DMS153 (cell line): ENCODE data around the gene CPT2.
"Not testable (repeated sequence)": the region's sequence is repeated elsewhere in the genome, so short reads cannot be mapped to it uniquely, and the experiment has no call there.

ENCODE experiments used
- DNase-seq: peaks from one replicate; lab custom pipeline; 2025; lab: John Stamatoyannopoulos, UW

Gene CPT2

GRCh38 chr1:53182716-53183094, 13.9 kb upstream of the CPT2 start:
- no peak for DNase-seq

DNA sequence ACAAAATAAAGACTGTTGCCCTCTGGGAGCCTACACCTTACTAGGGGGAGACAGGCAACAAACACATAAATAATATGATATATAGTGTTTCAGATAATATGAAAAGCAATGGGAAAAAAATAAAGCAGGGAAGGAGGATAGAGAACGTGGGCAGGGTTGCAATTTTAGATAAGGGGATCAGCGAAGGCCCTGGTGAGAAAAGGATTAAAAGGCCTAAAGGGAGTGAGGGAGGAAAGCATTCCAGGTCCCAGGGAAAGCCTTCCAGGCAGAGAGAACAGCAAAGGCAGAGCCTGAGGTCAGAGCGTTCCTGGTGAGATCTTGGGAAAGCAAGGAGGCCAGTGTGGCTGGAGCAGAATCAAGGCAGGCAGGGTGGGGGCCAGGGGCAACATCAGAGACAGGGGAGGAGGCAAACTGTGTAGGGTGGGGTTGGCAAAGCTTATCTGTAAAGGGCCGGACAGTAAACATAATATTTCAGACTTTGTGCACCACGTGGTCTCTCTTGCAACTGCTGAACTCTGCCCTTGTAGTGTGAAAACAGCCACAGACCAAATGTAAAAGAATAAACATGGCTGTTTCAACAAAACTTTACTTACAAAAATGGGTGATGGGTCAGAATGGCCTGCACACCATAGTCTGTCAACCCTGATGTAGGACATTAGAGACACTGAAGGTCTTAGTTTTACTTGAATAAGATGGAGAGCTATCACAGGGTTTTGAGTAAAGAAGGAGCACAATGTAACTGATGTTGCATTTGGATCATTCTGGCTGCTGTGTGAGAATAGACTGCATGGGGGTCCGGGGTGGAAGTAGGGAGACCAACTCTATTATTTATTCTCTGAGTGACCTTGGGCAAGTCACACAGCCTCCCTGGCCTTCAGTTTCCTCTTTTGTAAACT, 13.3 kb upstream of the CPT2 start:
- DNase-seq: no peak

- DNase-seq: not testable (repeated sequence)
Observed at GRCh38 chr1:53185955-53186297, 10.7 kb upstream of the CPT2 start.

- DNase-seq: no peak
Observed at GRCh38 chr1:53186533-53186932, 10.1 kb upstream of the CPT2 start.

DNA sequence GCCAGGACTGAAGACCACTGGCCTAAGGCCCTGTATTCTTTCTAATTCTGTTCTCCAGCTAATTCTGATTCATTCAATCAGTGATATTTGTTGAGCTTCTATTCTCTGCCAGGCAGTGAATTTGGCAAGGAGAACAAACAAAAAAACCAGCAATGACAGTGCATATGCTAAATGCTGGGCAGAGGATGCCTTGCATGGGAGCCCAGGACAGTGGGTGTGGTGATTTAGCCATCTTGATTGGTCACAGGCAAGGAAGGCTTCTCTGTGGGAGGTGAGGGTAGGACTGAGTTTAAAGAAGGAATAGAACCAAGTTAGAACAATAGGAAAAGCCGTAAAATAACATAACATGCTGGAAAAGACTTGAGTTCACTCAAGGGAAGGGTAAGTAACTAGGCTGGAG, 9.2 kb upstream of the CPT2 start:
- no peak for DNase-seq

DNA sequence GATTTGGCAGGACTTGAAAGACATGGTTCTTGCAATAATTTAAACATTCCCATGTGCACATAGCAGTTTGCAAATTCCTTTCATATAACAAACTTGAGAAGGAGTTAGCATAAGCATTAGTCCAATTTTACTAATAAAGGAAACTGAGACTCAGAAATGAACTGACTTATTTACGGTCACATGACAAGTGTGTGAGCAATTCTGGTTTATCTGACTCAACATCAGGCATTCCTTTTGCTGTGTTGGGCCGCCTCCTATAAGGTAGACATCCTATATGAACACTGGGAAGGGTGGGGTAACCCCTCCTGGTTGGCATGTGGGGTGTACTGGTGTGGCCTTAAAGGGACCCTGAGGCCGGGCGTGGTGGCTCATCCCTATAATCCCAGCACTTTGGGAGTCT, 8.5 kb upstream of the CPT2 start:
- DNase-seq: no peak

DNA sequence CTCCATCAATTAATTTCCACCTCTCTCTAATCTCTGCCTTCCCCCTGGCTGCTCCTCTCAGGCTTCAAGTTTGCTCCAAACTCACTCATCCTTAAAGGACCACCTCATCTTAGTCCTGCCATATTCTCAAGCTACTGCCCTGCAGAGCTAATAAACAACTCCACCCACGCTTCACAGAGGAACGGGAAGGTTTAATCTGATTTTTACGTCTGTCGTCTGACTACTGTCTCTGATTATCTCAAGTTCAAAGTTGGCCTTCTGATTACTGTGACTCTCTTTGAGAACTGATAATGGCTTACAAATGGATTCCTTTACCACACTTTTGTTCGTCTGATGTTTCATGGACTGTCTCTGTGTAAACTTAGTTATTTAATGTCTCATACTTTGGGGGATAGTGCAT, 7.6 kb upstream of the CPT2 start:
- no peak for DNase-seq

GRCh38 chr1:53190210-53190611, 6.4 kb upstream of the CPT2 start:
- no peak for DNase-seq

GRCh38 chr1:53195246-53196016, 1.2 kb upstream of the CPT2 start:
- DNase-seq: no peak

DNA sequence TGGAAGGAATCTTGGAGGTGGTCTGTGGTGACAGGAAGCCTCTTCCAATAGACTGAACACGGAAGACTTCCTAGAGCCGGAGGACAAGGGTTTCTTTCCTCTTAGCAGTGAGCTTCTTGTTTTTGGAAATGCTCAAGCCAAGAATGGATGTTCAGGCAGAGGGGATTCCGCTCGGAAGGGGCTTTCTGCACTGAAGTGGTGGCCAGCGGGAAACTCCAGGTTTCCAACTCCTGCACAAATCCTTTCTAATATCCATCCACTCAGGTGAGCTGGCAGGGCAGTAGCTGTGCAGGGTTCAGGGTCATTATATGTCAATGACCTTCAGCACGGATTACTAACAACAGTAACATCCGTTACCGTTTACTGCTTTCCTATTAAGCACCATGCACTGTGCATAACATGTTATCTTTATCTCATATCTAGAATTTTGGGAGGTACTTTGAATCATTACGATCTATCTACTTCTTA, 573 bp upstream of the CPT2 start:
- DNase-seq: no peak

DNA sequence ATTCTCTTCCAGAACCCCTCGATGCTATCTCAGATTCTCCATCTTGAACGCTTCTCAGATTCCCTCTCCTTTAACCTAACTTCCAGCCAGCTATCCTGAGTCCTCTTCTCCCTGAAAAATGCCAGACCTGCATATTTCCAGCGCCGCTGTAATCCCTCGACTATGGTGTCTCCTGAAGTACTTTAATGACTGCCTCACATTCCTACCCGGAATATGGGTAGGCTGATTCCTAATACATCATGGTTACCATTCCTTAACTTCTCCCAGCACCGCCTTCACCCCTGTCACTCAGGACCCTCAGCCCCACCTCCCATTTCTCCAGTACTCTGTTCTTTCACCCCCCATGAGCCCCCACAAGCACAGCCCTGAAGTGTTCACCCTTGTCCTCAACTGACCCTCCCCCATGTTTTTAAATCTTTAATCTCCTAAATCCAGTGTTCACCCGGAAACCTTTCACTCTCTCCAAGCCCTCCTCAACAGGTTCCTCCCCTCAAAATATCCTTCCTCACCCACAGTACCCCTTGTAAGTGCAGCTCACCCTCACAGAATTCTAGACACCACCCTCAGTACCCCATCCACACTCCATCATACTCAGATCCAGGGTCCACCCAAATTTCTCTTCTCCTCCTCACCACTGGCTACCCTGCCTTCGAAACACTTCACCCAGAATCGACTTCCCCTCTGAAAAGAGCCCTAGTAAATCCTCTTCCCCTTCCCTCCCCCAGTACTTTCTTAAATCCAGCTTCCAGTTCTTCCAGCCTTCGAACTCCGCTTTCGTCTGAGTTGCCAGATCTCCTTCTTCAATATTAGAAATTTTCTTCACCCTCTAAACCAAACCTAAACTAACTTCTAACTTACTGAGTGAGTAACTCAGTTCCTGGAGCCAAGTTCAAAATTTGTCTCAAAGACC, 922 bp downstream of the CPT2 start:
- no peak for DNase-seq

DNA sequence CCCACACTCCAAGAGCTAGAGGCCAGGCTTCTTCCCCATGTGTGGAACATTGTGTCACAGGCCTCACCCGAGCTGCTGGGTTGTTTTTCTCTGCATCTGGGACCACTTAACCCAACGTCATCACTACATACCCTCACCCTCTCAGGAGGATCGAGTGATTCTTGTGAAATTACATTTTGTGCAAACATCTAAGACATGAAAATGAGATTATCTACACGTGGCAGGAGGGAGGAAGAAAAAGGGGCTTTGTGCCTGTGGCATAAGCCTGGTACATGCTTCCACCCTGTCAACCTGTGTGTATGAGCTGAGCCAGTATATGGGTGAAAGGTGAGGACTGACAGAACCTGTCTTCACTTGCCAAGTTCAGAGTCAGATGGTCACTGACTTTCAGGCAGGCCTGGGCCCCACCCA, 1.6 kb downstream of the CPT2 start:
- DNase-seq: no peak

DNA sequence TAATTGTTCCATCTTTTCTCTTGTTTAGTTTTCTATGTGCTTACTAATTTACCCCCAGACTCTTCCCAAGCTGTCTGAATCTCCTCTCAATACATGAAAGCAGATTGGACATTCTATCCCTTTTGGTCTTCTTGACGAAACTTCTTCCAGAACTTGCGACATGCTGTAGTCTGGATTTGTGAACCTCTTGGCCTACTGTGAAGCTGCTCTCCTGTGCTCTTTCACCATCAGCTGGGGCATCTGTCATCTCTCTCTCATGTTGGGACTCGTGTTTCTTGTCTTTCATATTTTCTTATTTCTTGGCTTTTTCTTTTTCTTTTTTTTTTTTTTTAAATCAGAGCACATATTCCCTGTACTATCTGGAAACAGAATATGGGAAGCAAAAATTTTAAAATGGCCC, 6.8 kb downstream of the CPT2 start:
- DNase-seq: no peak

DNA sequence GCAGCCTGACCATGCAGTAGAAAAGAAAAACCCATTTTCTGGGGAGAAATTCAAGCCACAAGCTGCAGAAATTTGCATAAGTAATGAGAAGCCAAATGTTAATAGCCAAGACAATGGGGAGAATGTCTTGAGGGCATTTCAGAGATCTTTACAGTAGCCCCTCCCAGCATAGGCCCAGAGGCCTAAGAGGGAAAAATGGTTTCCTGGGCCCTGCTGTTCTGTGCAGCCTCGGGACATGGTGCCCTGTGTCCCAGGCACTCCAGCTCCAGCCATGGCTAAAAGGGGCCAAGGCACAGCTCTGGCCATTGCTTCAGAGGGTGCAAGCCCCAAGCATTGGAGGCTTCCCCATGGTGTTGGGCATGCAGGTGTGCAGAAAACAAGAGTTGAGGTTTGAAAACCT, 8.9 kb downstream of the CPT2 start:
- not testable (repeated sequence) for DNase-seq

DNA sequence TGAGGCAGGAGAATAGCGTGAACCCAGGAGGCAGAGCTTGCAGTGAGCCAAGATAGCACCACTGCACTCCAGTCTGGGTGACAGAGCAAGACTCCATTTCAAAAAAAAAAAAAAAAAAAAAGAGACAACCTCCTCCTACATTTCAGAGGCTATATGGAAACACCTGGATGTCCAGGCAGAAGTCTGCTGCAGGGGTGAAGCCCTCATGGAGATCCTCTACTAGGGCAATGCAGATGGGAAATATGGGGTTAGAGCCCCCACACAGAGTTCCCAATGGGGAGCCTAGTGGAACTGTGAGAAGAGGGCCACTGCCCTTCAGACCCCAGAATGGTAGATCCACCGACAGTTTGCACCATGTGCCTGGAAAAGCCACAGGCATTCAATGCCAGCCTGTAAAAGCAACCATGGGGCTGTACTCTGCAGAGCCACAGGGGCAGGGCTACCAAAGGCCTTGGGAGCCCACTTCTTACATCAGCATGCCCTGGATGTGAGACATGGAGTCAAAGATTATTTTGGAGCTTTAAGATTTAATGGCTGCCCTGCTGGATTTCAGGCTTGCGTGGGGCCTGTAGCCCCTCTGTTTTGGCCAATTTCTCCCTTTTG, 9.6 kb downstream of the CPT2 start:
- DNase-seq: not testable (repeated sequence)

- no peak for DNase-seq
Observed at GRCh38 chr1:53206735-53207379, 10.2 kb downstream of the CPT2 start.

DNA sequence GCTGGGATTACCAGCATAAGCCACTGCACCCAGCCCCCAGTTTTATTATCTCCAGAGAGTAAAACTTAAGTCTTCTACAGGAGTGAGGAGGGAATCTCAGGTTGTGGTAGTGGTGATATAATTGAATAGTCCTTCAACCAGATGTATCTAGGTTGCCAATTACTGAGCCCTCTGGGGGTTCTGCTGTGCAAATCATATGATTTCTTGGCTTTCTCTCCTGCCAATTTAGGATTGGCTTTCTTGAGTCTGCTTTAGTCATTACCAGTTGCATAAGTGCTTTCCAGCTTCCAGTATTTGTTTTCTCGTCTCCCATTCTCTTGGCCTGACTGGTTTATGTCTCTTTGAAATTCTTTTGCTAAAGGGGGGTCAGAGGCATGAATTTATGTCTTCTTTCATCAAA, 11.1 kb downstream of the CPT2 start:
- DNase-seq: no peak

DNA sequence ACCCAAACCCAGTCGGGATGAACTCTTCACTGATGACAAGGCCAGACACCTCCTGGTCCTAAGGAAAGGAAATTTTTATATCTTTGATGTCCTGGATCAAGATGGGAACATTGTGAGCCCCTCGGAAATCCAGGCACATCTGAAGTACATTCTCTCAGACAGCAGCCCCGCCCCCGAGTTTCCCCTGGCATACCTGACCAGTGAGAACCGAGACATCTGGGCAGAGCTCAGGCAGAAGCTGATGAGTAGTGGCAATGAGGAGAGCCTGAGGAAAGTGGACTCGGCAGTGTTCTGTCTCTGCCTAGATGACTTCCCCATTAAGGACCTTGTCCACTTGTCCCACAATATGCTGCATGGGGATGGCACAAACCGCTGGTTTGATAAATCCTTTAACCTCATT, 13.7 kb downstream of the CPT2 start:
- DNase-seq: no peak

DNA sequence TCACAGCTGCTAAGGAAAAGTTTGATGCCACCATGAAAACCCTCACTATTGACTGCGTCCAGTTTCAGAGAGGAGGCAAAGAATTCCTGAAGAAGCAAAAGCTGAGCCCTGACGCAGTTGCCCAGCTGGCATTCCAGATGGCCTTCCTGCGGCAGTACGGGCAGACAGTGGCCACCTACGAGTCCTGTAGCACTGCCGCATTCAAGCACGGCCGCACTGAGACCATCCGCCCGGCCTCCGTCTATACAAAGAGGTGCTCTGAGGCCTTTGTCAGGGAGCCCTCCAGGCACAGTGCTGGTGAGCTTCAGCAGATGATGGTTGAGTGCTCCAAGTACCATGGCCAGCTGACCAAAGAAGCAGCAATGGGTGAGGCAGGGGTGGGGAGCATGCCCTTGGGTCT, 14.3 kb downstream of the CPT2 start:
- DNase-seq: no peak

DNA sequence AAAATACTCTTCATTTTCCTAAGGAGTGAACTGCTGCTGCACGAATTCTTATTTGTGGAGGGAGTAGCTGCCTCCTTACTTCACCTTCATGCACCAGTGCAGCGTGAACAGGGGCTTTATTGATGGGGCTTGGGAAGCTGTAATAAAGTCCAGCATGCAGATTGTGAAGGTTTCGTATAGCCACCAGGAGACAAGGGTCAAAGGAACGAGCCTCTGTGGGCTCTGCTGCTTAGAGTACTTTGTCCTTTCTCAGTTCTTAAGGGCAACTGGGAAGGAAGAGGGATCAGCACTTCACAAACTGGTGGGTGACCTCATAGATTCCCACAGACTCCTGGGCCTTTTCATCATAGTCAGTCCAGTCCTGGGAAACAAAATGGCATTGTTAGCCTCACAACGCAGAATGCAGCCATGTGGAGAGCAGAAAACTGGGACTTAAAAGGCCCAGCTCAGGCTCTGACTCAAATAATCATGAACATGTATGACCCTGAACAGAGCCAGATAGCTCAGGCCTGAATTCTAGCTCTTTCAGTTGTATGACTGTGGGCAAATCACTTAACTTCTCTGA, 17.8 kb downstream of the CPT2 start:
- DNase-seq: no peak

DNA sequence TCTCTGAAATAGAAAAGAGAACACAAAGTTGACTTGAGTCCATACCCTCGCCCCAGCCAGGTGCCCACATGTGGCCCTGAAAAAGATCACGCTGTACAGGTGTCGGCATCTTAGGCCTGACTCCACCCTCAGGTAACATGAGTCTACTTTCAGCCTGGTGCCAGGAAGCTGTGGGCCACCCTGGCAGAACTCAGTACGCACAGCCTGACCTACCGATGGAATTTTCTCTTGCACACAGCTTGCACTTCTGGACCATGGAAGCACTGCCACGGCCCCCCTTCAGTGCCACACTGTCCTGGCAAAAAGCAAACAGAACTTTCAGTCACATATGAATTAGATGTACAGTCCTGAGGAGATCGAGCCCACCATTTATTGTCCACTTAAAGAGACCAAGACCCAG, 21.6 kb downstream of the CPT2 start:
- DNase-seq: no peak
